SK-N-SH (cell line): ENCODE measurements around the gene SLIT1.

ENCODE experiments used
- EP300 ChIP-seq, 2 experiments: IDR thresholded peaks; 2 replicates each; pipeline versions ENCODE4 v1.4.0 to v1.6.1; 2012; ENCODE audit warnings: borderline replicate concordance in 1 of 2, low read depth in 1 of 2, low read length in 1 of 2
- JUND ChIP-seq: IDR thresholded peaks from 2 replicates; pipeline ENCODE4 v1.4.0; 2012
- TAF1 ChIP-seq: IDR thresholded peaks from 2 replicates; pipeline ENCODE4 v1.6.1; 2012; ENCODE audit warnings: low read depth, mild to moderate bottlenecking, low read length, moderate library complexity, borderline replicate concordance
- TF ChIP-seq, protein P1 (sequence below): IDR thresholded peaks from 2 replicates; pipeline ENCODE4 v1.4.0; 2012; ENCODE audit warnings: low read depth, borderline replicate concordance
- TF ChIP-seq, protein P2 (sequence below): fragments of 200-600 bp; sonication (generic); IDR thresholded peaks from 2 replicates; pipeline ENCODE4 v1.6.1; 2017; ENCODE audit warnings: antibody characterized with exemption, mild to moderate bottlenecking, moderate library complexity

DNA sequence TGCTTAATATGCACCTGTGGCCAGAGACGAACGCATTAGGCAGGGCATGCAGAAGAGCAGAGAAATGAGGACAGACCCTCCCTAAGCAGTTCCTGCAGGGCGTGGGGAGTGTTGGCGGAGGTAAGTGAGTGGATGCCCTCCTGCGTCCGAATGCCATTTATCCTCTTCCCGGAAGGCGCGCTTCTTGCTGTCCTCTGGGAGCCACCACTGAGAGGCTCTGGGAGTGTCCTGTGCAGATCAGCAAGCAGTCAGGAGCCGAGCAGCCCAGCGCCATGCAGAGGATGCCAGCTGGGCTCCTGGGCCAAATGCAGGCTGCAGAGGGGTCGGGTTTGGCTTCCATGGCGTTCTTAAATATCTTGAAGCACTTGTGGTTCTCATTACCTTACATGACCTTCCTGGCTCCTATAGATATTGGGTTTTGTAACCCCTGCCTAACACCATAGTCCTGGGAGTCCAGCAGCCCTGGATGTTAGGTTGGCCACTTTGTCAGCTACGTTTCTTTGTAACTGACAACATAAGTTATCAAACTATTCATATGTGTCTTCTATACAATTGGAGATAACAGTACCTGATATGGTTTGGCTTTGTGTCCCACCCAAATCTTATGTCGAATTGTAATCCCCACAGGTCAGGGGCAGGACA lies 30.0 kb upstream of the SLIT1 start:
- TF ChIP-seq, protein P1, sequence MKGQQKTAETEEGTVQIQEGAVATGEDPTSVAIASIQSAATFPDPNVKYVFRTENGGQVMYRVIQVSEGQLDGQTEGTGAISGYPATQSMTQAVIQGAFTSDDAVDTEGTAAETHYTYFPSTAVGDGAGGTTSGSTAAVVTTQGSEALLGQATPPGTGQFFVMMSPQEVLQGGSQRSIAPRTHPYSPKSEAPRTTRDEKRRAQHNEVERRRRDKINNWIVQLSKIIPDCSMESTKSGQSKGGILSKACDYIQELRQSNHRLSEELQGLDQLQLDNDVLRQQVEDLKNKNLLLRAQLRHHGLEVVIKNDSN: no peak
- no peak for TF ChIP-seq TAF1
- TF ChIP-seq, protein P2, sequence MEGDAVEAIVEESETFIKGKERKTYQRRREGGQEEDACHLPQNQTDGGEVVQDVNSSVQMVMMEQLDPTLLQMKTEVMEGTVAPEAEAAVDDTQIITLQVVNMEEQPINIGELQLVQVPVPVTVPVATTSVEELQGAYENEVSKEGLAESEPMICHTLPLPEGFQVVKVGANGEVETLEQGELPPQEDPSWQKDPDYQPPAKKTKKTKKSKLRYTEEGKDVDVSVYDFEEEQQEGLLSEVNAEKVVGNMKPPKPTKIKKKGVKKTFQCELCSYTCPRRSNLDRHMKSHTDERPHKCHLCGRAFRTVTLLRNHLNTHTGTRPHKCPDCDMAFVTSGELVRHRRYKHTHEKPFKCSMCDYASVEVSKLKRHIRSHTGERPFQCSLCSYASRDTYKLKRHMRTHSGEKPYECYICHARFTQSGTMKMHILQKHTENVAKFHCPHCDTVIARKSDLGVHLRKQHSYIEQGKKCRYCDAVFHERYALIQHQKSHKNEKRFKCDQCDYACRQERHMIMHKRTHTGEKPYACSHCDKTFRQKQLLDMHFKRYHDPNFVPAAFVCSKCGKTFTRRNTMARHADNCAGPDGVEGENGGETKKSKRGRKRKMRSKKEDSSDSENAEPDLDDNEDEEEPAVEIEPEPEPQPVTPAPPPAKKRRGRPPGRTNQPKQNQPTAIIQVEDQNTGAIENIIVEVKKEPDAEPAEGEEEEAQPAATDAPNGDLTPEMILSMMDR: no peak
- TF ChIP-seq EP300 (IDR thresholded peaks at IDR 0.05; ENCODE audit: borderline replicate concordance in 1 of 2, low read depth in 1 of 2, low read length in 1 of 2): no peak
- TF ChIP-seq JUND: no peak
